ENCODE measurements around the gene SPINK8. TPM values are rescaled to one million over a fixed set of nuclear protein-coding genes. Genes with fewer than 3 reads are reported as not detected.
A peak's percentile ranks its signal among the peaks of the same experiment; 100 is the strongest.
"Not testable (repeated sequence)": the region's sequence is repeated elsewhere in the genome, so short reads cannot be mapped to it uniquely, and the experiment has no call there.

The SPINK8 gene
- total RNA-seq, 1 experiment from 2014 or later = not detected

- DNase-seq (ENCODE audit: low spot score) = no peak
- in situ Hi-C loops (cut with HindIII; ENCODE audit: low sequenced_read_pairs) = no loop called here
Measured at GRCh38 chr3:48287034-48287433, 46.4 kb downstream of the SPINK8 start.

- DNase-seq (ENCODE audit: low spot score) = no peak
- in situ Hi-C loops (cut with HindIII; ENCODE audit: low sequenced_read_pairs) = no loop called here
Measured at GRCh38 chr3:48286308-48286707, 47.2 kb downstream of the SPINK8 start.

GRCh38 chr3:48285675-48286074 is 47.8 kb downstream of the SPINK8 start:
- in situ Hi-C loops (cut with HindIII; ENCODE audit: low sequenced_read_pairs) = no loop called here
- DNase-seq (ENCODE audit: low spot score) = no peak

- in situ Hi-C loops (cut with HindIII; ENCODE audit: low sequenced_read_pairs) = no loop called here
- no peak for DNase-seq (ENCODE audit: low spot score)
Measured at GRCh38 chr3:48285132-48285531, 48.3 kb downstream of the SPINK8 start.

GRCh38 chr3:48280881-48281280 is 52.6 kb downstream of the SPINK8 start:
- peak; percentile 32 for DNase-seq (ENCODE audit: low spot score)
- in situ Hi-C loops (cut with HindIII; ENCODE audit: low sequenced_read_pairs) = no loop called here

GRCh38 chr3:48278884-48279559 is 54.4 kb downstream of the SPINK8 start:
- no peak for DNase-seq (ENCODE audit: low spot score)
- in situ Hi-C loops (cut with HindIII; ENCODE audit: low sequenced_read_pairs) = no loop called here

- in situ Hi-C loops (cut with HindIII; ENCODE audit: low sequenced_read_pairs) = no loop called here
- DNase-seq (ENCODE audit: low spot score) = no peak
Measured at GRCh38 chr3:48276911-48277641, 56.4 kb downstream of the SPINK8 start.

- in situ Hi-C loops (cut with HindIII; ENCODE audit: low sequenced_read_pairs) = no loop called here
- no peak for DNase-seq (ENCODE audit: low spot score)
Measured at GRCh38 chr3:48275287-48276027, 58.0 kb downstream of the SPINK8 start.

GRCh38 chr3:48274452-48274851 is 59.0 kb downstream of the SPINK8 start:
- DNase-seq (ENCODE audit: low spot score) = no peak
- in situ Hi-C loops (cut with HindIII; ENCODE audit: low sequenced_read_pairs) = no loop called here

- in situ Hi-C loops (cut with HindIII; ENCODE audit: low sequenced_read_pairs) = no loop called here
- peak; percentile 80 for DNase-seq (ENCODE audit: low spot score)
Measured at GRCh38 chr3:48273594-48274211, 59.8 kb downstream of the SPINK8 start.

- in situ Hi-C loops (cut with HindIII; ENCODE audit: low sequenced_read_pairs) = no loop called here
- DNase-seq (ENCODE audit: low spot score) = no peak
Measured at GRCh38 chr3:48271763-48272498, 61.5 kb downstream of the SPINK8 start.

- in situ Hi-C loops (cut with HindIII; ENCODE audit: low sequenced_read_pairs); DNase-seq (ENCODE audit: low spot score): not testable (repeated sequence)
Measured at GRCh38 chr3:48271223-48271622, 62.2 kb downstream of the SPINK8 start.

- peak; percentile 92 for DNase-seq (ENCODE audit: low spot score)
- in situ Hi-C loops (cut with HindIII; ENCODE audit: low sequenced_read_pairs) = no loop called here
Measured at GRCh38 chr3:48270306-48270705, 63.2 kb downstream of the SPINK8 start.

GRCh38 chr3:48269592-48269991 is 63.9 kb downstream of the SPINK8 start:
- in situ Hi-C loops (cut with HindIII; ENCODE audit: low sequenced_read_pairs) = no loop called here

GRCh38 chr3:48268936-48269561 is 64.4 kb downstream of the SPINK8 start:
- in situ Hi-C loops (cut with HindIII; ENCODE audit: low sequenced_read_pairs) = no loop called here

More at GRCh38 chr3:48269592-48269991, 63.9 kb downstream of the SPINK8 start:
- DNase-seq (ENCODE audit: low spot score) = no peak

GRCh38 chr3:48268381-48268935 is 65.0 kb downstream of the SPINK8 start:
- DNase-seq (ENCODE audit: low spot score) = no peak
- in situ Hi-C loops (cut with HindIII; ENCODE audit: low sequenced_read_pairs) = no loop called here

More at GRCh38 chr3:48268936-48269561, 64.4 kb downstream of the SPINK8 start:
- DNase-seq (ENCODE audit: low spot score) = no peak

- DNase-seq (ENCODE audit: low spot score) = no peak
- in situ Hi-C loops (cut with HindIII; ENCODE audit: low sequenced_read_pairs) = no loop called here
Measured at GRCh38 chr3:48267782-48268181, 65.7 kb downstream of the SPINK8 start.

- in situ Hi-C loops (cut with HindIII; ENCODE audit: low sequenced_read_pairs) = no loop called here
Measured at GRCh38 chr3:48258530-48258929, 74.9 kb downstream of the SPINK8 start.

More at GRCh38 chr3:48258530-48258929, 74.9 kb downstream of the SPINK8 start:
- no peak for DNase-seq (ENCODE audit: low spot score)
